Breast epithelium (tissue), 3 donors: ENCODE measurements around the gene TBC1D3B.

Experiments used
- CTCF ChIP-seq, 3 donors: fragments of 450-650 bp; IDR thresholded peaks; one replicate each; pipeline ENCODE4 v1.5.1; 2016 to 2017; ENCODE audit warnings: antibody characterized with exemption in 3 of 3, mild to moderate bottlenecking in 3 of 3, moderate library complexity in 3 of 3
- POLR2A ChIP-seq: fragments of 450-650 bp; IDR thresholded peaks from one replicate; pipeline ENCODE4 v1.6.1; 2016; ENCODE audit warnings: antibody characterized with exemption, mild to moderate bottlenecking, moderate library complexity

- TF ChIP-seq POLR2A (no peak), CTCF (IDR thresholded peaks at IDR 0.05) (peak; percentile 73 to 93 (median 88))
These were observed 27.7 kb downstream of the TBC1D3B start for GRCh38 chr17:36148559-36149295.
